Ecto neural progenitor cell (in vitro differentiated cells): ENCODE data around the gene ANAPC7.

ENCODE experiments used
- DNase-seq: peaks from one replicate; pipeline ENCODE4 v3.0.0-alpha.2; 2018; ENCODE audit warnings: low spot score

The ANAPC7 gene

DNA sequence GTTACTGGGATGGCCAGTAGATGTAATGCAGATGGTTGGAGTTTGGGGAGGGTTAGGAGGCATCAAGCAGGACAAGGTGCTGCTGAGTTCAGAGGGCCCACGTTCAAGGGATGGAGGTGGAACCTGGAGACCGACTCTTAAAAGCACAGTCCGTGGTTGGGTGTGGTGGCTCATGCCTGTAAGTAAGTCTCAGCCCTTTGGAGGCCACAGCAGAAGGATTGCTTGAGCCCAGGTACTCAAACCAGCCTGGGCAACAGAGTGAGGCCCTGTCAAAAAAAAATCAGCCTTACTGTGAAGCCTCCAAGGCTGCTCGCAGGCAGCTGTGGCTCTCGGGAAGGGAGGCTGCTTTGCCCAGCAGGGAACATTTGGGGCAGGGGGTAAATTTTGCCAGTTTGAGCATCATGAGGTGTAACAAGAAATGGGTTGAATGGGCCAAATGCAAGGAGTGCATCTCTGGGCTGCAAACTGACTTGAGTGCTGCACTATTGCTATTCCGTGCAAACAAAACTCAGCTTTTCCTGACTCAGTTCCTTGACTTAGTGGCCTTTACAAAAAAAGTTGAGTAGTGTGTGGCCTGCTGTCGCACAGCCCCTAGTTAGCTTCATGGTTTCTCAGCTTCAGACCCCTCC, 55.0 kb downstream of the ANAPC7 start:
- no peak for DNase-seq

DNA sequence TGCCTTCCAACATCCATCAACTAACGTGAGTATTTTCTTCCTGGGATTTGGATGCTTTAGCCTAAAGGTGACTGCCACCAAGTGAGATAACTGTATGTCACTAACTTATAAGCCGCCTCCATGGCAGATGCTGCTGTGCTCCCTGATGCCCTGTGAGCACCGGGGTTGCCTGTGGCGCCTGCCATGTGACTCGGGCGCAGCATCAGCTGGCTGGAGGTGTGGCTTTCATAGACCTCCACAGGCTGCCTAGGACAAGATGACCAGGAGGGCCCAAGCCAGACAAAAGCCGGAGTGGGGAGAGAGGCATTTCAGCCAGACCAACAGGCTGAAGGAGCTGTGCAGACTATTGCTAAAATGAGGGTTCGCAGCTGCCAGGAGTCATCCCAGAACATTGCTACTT, 55.7 kb downstream of the ANAPC7 start:
- no peak for DNase-seq

GRCh38 chr12:110345963-110346362, 57.5 kb downstream of the ANAPC7 start:
- DNase-seq = no peak

- no peak for DNase-seq
Measured at GRCh38 chr12:110345176-110345661, 58.3 kb downstream of the ANAPC7 start.

GRCh38 chr12:110344657-110345056, 58.9 kb downstream of the ANAPC7 start:
- no peak for DNase-seq

- DNase-seq = no peak
Measured at GRCh38 chr12:110343736-110344555, 59.6 kb downstream of the ANAPC7 start.

DNA sequence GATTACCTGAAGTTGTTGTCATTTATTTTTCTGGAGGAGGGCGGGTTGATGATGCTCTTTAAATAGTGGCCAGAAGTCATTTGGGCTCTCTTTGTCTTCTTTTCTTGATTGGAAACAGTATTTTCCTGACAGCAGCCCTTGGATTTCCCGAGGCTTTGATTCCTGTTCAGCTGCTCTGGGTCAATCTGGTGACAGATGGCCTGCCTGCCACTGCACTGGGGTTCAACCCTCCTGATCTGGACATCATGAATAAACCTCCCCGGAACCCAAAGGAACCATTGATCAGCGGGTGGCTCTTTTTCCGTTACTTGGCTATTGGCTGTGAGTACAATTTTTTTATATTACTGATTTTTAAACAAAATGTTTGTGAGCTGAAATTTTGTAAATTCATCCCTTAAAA, 60.4 kb downstream of the ANAPC7 start:
- no peak for DNase-seq

DNA sequence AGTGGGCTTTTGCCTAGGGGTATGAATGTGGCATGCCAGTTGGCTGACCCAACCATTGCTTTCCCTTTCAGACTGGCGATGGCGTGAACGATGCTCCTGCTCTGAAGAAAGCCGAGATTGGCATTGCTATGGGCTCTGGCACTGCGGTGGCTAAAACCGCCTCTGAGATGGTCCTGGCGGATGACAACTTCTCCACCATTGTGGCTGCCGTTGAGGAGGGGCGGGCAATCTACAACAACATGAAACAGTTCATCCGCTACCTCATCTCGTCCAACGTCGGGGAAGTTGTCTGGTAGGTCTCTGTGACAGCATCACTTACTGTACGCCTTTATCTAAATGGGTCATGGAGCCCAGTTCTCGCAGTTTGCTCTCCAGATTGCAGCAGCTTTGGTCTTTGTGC, 61.4 kb downstream of the ANAPC7 start:
- no peak for DNase-seq

GRCh38 chr12:110340706-110341105, 62.8 kb downstream of the ANAPC7 start:
- DNase-seq = peak; percentile 41

DNA sequence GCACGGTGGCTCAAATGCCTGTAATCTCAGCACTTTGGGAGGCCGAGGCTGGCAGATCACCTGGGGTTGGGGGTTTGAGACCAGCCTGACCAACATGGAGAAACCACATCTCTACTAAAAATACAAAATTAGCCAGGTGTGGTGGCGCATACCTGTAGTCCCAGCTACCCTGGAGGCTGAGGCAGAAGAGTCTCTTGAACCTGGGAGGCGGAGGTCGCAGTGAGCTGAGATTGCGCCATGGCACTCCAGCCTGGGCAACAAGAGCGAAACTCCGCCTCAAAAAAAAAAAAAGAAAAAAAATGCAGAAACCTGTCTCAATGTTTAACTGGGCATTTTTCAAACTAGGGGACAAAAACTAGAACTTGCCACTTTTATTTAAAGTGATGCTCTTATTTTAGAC, 63.2 kb downstream of the ANAPC7 start:
- peak; percentile 9 for DNase-seq

- peak; percentile 24 for DNase-seq
Measured at GRCh38 chr12:110339184-110339952, 64.1 kb downstream of the ANAPC7 start.

- DNase-seq = peak; percentile 33
Measured at GRCh38 chr12:110338754-110339153, 64.8 kb downstream of the ANAPC7 start.

DNA sequence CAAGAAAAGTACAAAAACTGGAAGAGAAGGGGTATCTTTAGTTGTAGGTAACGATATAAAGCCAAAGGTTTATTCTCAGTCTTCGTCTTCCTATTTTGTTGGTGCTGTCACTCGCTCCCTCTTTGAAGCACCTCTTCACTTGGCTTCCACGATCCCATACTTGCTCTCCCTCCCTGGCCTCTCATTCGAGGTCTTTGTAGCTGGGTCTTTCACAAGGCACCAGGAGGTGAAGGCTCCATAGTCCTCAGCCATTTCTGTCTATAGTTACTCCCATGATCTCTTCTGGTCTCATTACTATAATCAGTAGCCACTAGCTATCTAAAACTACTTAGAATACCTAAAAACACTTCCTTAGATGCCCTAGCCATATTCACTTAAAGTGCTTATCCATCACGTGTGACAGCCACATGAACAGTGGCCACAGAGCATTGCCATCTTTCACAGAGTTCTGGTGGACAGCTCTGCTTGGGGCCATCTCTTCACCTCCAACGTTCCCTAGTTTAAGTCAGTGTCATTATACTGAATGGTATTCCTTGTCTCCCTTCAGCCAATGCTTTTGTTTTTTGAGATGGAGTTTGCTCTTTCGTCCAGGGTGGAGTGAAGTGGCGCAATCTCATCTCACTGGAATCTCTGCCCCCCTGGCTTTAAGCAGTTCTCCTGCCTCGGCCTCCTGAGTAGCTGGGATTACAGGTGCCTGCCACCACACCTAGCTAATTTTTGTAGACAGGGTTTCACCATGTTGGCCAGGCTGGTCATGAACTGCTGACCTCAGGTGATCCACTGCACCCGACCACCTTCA, 65.4 kb downstream of the ANAPC7 start:
- DNase-seq = peak; percentile 23

GRCh38 chr12:110335481-110336045, 67.9 kb downstream of the ANAPC7 start:
- no peak for DNase-seq

DNA sequence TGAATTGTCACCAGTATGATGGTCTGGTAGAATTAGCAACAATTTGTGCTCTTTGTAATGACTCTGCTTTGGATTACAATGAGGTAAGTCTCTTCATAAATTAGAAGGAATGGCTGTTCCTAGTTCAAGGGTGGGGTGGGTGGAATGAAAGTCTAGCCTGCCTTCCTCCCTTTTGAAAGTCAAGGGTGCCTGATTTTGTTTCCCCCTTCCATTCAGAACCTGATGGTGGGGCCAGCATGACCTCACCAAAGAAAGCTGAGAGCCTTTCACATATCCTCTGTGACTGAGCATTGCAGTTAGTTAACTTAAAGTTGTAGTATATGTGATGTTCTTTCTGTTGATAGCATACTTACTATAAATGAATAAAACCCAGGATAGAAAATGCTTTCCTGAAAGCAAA, 70.3 kb downstream of the ANAPC7 start:
- no peak for DNase-seq

GRCh38 chr12:110330544-110330943, 73.0 kb downstream of the ANAPC7 start:
- DNase-seq = no peak

DNA sequence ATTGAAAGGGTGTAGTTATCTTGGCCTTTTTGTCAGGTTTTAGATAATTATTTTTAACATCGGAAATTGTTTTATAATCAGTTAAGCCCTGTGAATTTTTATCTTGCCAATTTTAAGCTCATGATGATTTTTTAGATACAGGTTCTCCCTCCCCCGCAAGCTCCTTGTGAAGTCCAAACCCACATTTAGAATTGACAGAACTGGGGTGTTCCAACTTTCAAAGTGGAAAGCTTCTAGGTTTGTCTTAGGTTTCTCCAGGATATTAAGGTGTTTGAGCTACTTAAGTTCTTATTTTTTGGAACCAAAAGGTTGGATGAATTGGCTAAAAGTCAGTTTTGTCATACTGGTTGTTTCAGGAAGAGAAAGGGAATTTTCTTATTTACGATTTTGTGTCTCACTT, 73.4 kb downstream of the ANAPC7 start:
- no peak for DNase-seq

GRCh38 chr12:110329710-110330109, 73.8 kb downstream of the ANAPC7 start:
- no peak for DNase-seq
